Epithelial cell of proximal tubule (primary cell): ENCODE results near the gene PSMD8. TPM values are rescaled to one million over a fixed set of nuclear protein-coding genes. Genes with fewer than 3 reads are reported as not detected.

ENCODE experiments used
- DNase-seq: peaks from one replicate; pipeline ENCODE4 v3.0.0-alpha.2; 2011; ENCODE audit warnings: low read depth
- H3K4me3 ChIP-seq: 2 replicates; pipeline ENCODE4 v1.5.1; 2011; ENCODE audit warnings: low read depth, mild to moderate bottlenecking, low read length
- CTCF ChIP-seq: conservative IDR thresholded peaks from 2 replicates; pipeline ENCODE4 v1.5.1; 2012; ENCODE audit warnings: low read depth, mild to moderate bottlenecking, low read length
- total RNA-seq: library from RNA; depleted of rRNA; stranded (reverse); fragments of >200 nt; gene quantifications from 2 replicates; pipeline ENCODE4 v1.2.3, GENCODE V29; 2015

PSMD8 gene
- total RNA-seq, 1 donor from 2014 or later: 227 TPM

- H3K4me3 ChIP-seq: peak overlapping the region; percentile 71
- DNase-seq: no peak
- TF ChIP-seq CTCF: no peak
Measured at GRCh38 chr19:38373907-38374331, 452 bp upstream of the PSMD8 start.

- peak overlapping the region; percentile 71 for H3K4me3 ChIP-seq
- DNase-seq: no peak
- TF ChIP-seq CTCF: no peak
Measured at GRCh38 chr19:38375098-38375493, 725 bp downstream of the PSMD8 start.

- no peak for DNase-seq
- TF ChIP-seq CTCF: no peak
- peak overlapping the region; percentile 71 for H3K4me3 ChIP-seq
Measured at GRCh38 chr19:38375748-38376147, 1.4 kb downstream of the PSMD8 start.

- H3K4me3 ChIP-seq: peak overlapping the region; percentile 71
- no peak for DNase-seq
- no peak for TF ChIP-seq CTCF
Measured at GRCh38 chr19:38376576-38376975, 2.2 kb downstream of the PSMD8 start.

GRCh38 chr19:38377052-38377451 is 2.7 kb downstream of the PSMD8 start:
- no peak for DNase-seq
- no peak for TF ChIP-seq CTCF
- H3K4me3 ChIP-seq: no peak overlapping the region

GRCh38 chr19:38378866-38379265 is 4.5 kb downstream of the PSMD8 start:
- TF ChIP-seq CTCF: no peak
- no peak overlapping the region for H3K4me3 ChIP-seq
- no peak for DNase-seq

GRCh38 chr19:38381138-38381537 is 6.8 kb downstream of the PSMD8 start:
- TF ChIP-seq CTCF: no peak
- DNase-seq: no peak
- no peak overlapping the region for H3K4me3 ChIP-seq
